HG03095 (cell line): ENCODE measurements around the gene TPCN1.

Experiments
- ATAC-seq: cut with Tn5 transposase; IDR thresholded peaks from one replicate; pipeline ENCODE4 v1.9.1; 2021; ENCODE audit warnings: moderate library complexity; ENCODE audit not compliant: unreplicated experiment

The TPCN1 gene

DNA sequence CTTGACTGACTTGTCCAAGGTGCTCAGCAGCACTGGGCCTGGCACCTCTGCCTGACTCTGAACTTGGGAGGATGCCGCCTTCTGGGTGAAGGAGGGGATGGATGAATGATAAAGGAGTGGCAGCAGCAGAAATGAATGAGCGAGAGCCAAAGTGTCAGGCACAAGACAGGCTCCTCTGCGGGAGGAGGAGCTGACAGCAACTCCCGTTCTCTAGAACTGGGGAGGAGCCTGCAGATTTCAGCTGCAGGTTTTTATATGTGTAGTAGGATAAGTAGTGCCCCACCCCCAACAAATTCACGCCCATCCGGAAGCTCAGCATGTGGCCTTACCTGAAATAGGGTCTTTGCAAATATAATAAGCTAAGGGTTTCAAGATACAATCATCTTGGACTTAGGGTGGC lies 80.5 kb downstream of the TPCN1 start:
- no peak for ATAC-seq

DNA sequence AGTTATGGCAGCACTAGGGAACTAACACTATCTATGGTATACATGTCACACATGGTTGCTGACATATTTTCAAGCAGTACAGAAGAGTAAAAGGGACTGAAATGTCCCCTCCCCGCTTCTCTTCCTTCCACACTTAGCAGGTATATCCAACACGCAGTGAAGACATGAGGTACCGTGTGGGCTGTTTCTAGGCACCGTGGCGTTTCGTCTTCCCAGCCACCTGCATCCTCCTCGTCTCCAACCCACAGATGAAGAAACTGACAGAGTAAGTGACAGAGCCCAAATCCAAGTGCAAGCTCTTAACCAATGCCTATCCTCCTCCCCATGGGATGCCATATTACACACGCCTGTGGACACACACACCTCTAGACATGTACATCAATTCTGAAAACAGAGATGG lies 81.2 kb downstream of the TPCN1 start:
- ATAC-seq, result no peak

DNA sequence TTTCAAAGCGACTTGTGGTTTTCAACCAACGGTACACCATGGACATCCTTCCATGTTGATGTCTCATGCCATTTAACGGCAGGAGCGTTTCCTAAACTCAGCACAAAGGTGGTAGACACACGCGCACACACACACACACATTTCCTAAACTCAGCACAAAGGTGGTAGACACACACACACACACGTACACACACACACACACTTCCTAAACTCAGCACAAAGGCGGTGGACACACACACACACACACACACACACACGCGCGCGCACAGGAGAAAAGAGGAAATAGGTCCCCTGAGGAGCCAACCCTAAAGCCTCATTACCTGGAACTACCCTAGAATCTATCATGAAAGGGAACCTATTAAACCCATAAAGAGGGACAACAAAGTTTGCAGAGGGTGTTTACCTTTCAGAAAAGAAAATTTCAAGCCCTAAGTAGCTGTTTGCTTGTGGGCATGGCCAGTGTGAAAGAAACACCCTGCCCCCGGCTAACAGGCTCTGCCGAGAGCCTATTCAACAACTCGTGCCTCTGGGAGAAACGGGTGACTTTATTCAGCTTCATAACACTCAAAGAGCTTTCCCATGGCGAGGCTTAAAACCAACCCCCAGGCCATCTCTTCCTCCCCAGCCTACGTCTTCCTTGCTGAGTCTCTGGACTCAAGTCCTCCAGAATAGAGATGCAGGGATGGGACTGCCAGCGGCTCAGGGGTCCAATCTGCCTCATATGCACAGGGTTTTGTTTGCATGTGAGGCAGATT lies 81.8 kb downstream of the TPCN1 start:
- ATAC-seq, result no peak

- ATAC-seq, result no peak
Observed at GRCh38 chr12:113305281-113305856, 84.1 kb downstream of the TPCN1 start.

GRCh38 chr12:113306382-113306781 lies 85.1 kb downstream of the TPCN1 start:
- ATAC-seq, result no peak

GRCh38 chr12:113310489-113310888 lies 89.2 kb downstream of the TPCN1 start:
- ATAC-seq, result no peak

DNA sequence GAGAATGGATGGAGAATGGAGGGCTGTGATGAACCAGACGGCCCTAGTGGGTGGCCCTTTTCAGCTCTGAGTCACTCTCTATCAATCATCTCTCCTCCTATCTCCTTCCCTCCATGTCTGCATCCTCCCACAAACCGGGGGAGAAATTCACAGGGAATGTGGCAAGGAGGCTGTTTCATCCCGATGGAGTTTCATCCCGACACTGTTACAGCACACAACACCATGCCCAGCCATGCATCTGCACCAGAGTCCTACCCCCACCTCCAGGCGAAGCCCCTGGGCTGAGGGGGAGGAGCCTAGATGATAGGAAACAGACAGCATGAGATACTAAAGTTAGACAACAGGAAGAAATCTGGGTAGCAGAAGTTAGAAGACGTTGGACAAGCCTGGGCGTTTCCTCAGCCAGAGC lies 92.9 kb downstream of the TPCN1 start:
- ATAC-seq, result no peak

GRCh38 chr12:113315358-113315757 lies 94.1 kb downstream of the TPCN1 start:
- no peak for ATAC-seq

GRCh38 chr12:113316155-113316554 lies 94.9 kb downstream of the TPCN1 start:
- ATAC-seq, result no peak

GRCh38 chr12:113317122-113317521 lies 95.9 kb downstream of the TPCN1 start:
- ATAC-seq, result no peak

- ATAC-seq, result no peak
Observed at GRCh38 chr12:113318046-113318656, 96.9 kb downstream of the TPCN1 start.

- no peak for ATAC-seq
Observed at GRCh38 chr12:113318900-113319628, 97.8 kb downstream of the TPCN1 start.

- ATAC-seq, result no peak
Observed at GRCh38 chr12:113320401-113320800, 99.1 kb downstream of the TPCN1 start.

DNA sequence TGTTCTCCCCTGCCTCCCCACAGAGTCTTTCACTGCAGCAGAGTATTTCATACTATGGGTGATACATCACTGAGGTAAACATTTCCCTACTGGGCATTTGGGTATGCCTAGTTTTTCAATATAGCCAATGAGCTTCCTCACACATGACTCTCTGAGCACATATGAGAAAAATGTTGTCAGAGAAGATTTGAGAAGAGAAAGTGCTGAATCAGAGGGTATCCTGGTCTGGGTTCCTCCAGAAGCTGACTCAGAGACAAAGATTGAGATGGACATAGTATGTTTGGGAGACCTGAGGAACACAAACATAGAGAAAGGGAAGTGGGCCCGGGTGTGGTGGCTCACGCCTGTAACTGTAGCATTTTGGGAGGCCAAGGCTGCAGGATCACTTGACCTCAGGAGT lies 101.1 kb downstream of the TPCN1 start:
- ATAC-seq, result no peak

GRCh38 chr12:113325916-113326315 lies 104.7 kb downstream of the TPCN1 start:
- no peak for ATAC-seq

DNA sequence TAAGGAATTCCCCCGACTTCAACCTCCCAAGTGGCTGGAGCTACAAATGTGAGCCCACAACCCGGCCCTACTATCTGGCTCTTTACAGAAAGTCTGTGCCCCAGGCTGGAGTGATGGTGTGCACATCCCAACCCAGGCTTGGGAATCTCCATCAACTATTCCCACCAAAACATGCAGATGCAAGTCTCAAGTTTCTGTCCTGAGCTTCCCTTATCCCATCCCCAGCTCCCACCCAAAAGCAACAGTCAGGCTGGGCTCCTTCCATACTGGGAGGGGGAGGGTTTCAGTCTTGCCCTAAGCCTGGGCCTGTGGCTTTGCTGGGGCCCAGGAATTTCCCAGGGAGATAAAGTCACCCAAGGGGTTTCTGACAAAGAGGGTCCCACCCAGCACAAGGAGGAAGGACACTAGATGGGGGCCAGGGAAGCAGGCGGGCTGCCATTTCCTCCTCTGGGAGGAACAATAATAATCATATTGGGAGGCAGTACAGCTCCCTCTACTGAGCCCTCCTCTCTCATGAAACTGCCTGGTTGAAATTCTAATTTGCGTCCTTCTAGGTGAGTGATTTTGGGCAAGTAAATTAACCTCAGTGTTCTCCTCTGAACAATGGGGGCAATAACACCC lies 105.6 kb downstream of the TPCN1 start:
- no peak for ATAC-seq

- no peak for ATAC-seq
Observed at GRCh38 chr12:113328368-113328889, 107.2 kb downstream of the TPCN1 start.

GRCh38 chr12:113329022-113329790 lies 107.9 kb downstream of the TPCN1 start:
- no peak for ATAC-seq

- no peak for ATAC-seq
Observed at GRCh38 chr12:113329791-113330417, 108.6 kb downstream of the TPCN1 start.

DNA sequence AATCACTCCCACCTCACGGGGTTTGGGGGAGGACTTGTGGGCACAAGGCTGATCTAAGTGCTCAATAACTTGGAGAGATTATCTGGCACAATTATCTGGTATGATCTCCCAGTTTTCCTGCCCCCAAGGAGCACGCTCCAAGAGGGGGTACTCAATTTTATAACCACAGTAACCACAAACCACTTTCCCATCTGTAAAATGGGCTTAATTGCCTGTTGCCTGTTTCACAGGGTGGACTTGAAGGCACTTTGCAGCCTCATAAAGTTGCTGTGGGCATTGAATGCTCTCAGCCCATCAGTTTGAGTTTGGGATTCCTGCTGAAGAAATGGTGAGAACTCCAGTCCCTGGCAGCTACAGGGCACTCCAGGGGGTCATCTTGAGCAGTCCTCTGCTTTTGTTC lies 109.2 kb downstream of the TPCN1 start:
- no peak for ATAC-seq
